ENCODE data around the gene ZBTB2. TPM values are rescaled to one million over a fixed set of nuclear protein-coding genes. Genes with fewer than 3 reads are reported as not detected.
"Not testable (repeated sequence)": the region's sequence is repeated elsewhere in the genome, so short reads cannot be mapped to it uniquely, and the experiment has no call there.

The ZBTB2 gene
- total RNA-seq, 1 donor, result 10.8 TPM

- TF ChIP-seq, protein P1, sequence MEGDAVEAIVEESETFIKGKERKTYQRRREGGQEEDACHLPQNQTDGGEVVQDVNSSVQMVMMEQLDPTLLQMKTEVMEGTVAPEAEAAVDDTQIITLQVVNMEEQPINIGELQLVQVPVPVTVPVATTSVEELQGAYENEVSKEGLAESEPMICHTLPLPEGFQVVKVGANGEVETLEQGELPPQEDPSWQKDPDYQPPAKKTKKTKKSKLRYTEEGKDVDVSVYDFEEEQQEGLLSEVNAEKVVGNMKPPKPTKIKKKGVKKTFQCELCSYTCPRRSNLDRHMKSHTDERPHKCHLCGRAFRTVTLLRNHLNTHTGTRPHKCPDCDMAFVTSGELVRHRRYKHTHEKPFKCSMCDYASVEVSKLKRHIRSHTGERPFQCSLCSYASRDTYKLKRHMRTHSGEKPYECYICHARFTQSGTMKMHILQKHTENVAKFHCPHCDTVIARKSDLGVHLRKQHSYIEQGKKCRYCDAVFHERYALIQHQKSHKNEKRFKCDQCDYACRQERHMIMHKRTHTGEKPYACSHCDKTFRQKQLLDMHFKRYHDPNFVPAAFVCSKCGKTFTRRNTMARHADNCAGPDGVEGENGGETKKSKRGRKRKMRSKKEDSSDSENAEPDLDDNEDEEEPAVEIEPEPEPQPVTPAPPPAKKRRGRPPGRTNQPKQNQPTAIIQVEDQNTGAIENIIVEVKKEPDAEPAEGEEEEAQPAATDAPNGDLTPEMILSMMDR (IDR thresholded peaks at IDR 0.05; ENCODE audit: insufficient read depth, low read depth, low read length), result no peak
- H3K4me3 ChIP-seq (ENCODE audit: low read depth, low read length), result no peak overlapping the region
- DNase-seq (ENCODE audit: low read depth), result no peak
These were observed 31.9 kb downstream of the ZBTB2 start for GRCh38 chr6:151359486-151359885.

- TF ChIP-seq, protein P1 (IDR thresholded peaks at IDR 0.05; ENCODE audit: insufficient read depth, low read depth, low read length), result no peak
- no peak for DNase-seq (ENCODE audit: low read depth)
- no peak overlapping the region for H3K4me3 ChIP-seq (ENCODE audit: low read depth, low read length)
These were observed 32.9 kb downstream of the ZBTB2 start for GRCh38 chr6:151358475-151358874.

GRCh38 chr6:151357758-151358436 lies 33.5 kb downstream of the ZBTB2 start:
- no peak for DNase-seq (ENCODE audit: low read depth)
- no peak overlapping the region for H3K4me3 ChIP-seq (ENCODE audit: low read depth, low read length)
- TF ChIP-seq, protein P1 (IDR thresholded peaks at IDR 0.05; ENCODE audit: insufficient read depth, low read depth, low read length), result no peak

- DNase-seq (ENCODE audit: low read depth); H3K4me3 ChIP-seq (ENCODE audit: low read depth, low read length): not testable (repeated sequence)
These were observed 34.4 kb downstream of the ZBTB2 start for GRCh38 chr6:151356983-151357382.

GRCh38 chr6:151353795-151354194 lies 37.6 kb downstream of the ZBTB2 start:
- TF ChIP-seq, protein P1 (IDR thresholded peaks at IDR 0.05; ENCODE audit: insufficient read depth, low read depth, low read length), result no peak
- DNase-seq (ENCODE audit: low read depth), result no peak
- H3K4me3 ChIP-seq (ENCODE audit: low read depth, low read length), result no peak overlapping the region

DNA sequence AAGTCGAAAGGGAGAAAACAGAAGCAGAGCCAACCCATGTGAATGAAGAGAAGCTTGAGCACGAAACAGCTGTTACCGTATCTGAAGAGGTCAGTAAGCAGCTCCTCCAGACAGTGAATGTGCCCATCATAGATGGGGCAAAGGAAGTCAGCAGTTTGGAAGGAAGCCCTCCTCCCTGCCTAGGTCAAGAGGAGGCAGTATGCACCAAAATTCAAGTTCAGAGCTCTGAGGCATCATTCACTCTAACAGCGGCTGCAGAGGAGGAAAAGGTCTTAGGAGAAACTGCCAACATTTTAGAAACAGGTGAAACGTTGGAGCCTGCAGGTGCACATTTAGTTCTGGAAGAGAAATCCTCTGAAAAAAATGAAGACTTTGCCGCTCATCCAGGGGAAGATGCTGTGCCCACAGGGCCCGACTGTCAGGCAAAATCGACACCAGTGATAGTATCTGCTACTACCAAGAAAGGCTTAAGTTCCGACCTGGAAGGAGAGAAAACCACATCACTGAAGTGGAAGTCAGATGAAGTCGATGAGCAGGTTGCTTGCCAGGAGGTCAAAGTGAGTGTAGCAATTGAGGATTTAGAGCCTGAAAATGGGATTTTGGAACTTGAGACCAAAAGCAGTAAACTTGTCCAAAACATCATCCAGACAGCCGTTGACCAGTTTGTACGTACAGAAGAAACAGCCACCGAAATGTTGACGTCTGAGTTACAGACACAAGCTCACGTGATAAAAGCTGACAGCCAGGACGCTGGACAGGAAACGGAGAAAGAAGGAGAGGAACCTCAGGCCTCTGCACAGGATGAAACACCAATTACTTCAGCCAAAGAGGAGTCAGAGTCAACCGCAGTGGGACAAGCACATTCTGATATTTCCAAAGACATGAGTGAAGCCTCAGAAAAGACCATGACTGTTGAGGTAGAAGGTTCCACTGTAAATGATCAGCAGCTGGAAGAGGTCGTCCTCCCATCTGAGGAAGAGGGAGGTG lies 38.7 kb downstream of the ZBTB2 start:
- H3K4me3 ChIP-seq (ENCODE audit: low read depth, low read length), result no peak overlapping the region
- DNase-seq (ENCODE audit: low read depth), result no peak
- TF ChIP-seq, protein P1 (IDR thresholded peaks at IDR 0.05; ENCODE audit: insufficient read depth, low read depth, low read length), result no peak

- no peak overlapping the region for H3K4me3 ChIP-seq (ENCODE audit: low read depth, low read length)
- no peak for DNase-seq (ENCODE audit: low read depth)
- TF ChIP-seq, protein P1 (IDR thresholded peaks at IDR 0.05; ENCODE audit: insufficient read depth, low read depth, low read length), result no peak
These were observed 39.6 kb downstream of the ZBTB2 start for GRCh38 chr6:151351731-151352130.
